D721Med (cell line): ENCODE measurements around the gene THOP1.
A peak's percentile ranks its signal among the peaks of the same experiment; 100 is the strongest.

Experiments used
- DNase-seq: peaks from one replicate; pipeline ENCODE4 v3.0.0; 2011; ENCODE audit warnings: low spot score; ENCODE audit not compliant: insufficient read length
- FAIRE-seq: peaks from 2 replicates; lab custom pipeline; 2011; peaks lifted over from hg19 to GRCh38; lab: Jason Lieb, UNC
- TF ChIP-seq, protein P1 (sequence below): IDR thresholded peaks from 2 replicates; pipeline ENCODE4 v1.5.1; 2012; ENCODE audit warnings: mild to moderate bottlenecking, control low read depth; ENCODE audit not compliant: insufficient read depth; ENCODE audit errors: missing control alignments

THOP1 gene

DNA sequence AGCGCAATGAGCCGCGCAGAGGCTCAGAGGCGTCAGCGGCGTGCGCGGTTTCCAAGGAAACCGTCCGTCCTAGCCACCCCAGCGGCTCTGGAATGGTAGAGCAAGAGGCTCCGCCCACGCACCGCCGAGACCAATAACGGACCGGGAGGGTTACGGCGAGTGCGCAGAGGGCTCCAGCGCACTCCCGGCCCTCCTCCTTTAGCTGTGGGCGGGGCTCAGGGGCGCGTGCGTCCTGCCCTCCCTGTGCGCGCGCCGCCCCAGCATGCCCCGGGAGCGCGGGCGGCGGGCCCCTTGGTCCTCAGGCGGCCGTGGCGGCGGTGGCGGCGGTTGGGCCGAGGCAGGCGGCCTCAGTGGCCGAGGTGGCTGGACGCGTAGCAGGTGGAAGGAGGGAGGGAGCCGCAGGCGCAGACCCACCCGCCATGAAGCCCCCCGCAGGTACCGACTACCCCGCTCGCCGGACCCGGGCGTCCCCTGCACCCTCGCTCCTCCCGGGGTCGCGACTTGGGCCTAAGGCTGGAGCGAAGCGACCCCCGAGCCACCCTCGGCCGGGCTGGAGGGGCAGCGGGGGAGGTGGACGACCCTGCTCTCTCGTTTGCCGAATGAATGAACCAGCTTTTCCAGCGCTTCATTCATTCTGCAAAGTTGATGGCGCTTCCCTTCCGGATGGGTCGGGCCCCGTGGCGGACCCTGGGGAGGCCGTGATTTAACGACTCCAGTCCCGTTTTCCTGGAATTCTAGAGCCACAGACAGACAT is at the start of gene THOP1:
TSS of gene THOP1 (plus strand) at position 260 of the 754 bp plus-strand sequence. CDS start at position 420, 160 bp downstream.
- no peak for FAIRE-seq

DNA sequence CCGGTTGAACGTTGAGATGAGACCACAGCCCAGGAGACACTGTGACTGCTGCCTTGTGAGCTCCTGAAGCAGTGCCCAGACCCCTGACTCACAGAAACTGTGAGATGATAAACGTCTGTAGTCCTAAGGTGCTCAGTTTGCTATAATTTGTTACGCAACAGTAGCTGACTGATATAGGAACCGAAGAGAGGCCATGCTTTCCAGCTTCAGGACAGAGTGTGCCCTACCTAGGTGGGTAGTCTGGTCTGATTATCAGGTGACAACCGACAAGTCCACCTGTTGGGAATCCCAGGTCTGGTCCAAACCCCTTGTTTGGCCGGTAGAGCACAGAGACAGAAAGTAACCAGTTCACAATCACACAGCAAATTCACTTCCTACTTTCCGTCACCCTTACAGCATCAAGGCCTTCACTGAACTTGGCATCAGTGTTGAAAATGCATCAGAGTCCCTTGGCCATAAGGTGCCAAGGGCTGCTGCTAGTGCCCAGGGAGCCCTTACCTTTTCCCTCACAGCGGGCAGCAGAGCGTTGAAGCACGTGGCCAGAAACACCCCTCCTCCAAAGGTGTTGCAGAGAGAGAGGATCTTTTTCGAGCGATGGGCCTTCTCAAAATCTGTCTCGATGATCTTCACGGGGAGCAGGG is 48.6 kb upstream of the THOP1 start:
- no peak for DNase-seq
- FAIRE-seq: no peak
- TF ChIP-seq, protein P1, sequence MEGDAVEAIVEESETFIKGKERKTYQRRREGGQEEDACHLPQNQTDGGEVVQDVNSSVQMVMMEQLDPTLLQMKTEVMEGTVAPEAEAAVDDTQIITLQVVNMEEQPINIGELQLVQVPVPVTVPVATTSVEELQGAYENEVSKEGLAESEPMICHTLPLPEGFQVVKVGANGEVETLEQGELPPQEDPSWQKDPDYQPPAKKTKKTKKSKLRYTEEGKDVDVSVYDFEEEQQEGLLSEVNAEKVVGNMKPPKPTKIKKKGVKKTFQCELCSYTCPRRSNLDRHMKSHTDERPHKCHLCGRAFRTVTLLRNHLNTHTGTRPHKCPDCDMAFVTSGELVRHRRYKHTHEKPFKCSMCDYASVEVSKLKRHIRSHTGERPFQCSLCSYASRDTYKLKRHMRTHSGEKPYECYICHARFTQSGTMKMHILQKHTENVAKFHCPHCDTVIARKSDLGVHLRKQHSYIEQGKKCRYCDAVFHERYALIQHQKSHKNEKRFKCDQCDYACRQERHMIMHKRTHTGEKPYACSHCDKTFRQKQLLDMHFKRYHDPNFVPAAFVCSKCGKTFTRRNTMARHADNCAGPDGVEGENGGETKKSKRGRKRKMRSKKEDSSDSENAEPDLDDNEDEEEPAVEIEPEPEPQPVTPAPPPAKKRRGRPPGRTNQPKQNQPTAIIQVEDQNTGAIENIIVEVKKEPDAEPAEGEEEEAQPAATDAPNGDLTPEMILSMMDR: no peak

More for the DNA sequence above, at the start of gene THOP1:
- peak; percentile 66 for DNase-seq
- TF ChIP-seq, protein P1: no peak

DNA sequence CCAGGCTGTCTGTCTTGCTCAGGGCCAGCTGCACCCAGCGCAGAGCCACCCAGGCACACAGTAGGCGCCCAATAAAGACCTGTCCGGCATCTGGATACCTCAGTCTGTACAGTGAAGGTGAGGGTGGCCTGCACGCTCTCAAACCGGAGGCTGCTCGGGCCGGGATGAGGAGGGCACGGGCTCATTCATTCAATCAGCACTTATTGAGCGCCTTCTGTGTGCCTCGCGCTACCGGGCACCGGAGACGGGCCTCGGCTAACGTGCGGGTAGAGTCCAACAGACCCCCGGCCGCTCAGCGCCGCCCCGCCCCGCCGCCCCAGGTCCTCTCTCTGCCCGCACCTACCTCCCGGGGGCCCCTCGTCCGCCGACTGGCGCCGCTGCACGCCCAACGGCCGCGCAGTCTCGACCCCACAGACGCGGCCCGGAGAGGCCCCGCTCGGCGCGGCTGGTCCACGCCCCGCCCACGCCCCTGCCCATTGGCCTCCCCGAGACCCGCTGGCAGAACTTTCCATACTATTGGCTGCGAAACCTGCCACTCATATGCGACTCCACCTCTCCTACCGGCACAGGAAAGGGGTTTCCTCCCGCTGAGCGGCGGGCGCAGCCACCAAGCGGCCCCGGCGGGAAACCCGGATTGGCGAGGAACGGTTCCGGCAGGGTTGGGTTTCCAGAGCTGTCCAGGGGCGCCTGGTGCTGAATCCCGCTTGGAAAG is 45.5 kb upstream of the THOP1 start, which contains the start of gene SLC39A3:
TSS of gene SLC39A3 (minus strand) at position 416 of the 712 bp plus-strand sequence. CDS start 2,760 bp downstream, outside the sequence.
- TF ChIP-seq, protein P1: no peak
- FAIRE-seq: no peak
- DNase-seq: peak; percentile 100

DNA sequence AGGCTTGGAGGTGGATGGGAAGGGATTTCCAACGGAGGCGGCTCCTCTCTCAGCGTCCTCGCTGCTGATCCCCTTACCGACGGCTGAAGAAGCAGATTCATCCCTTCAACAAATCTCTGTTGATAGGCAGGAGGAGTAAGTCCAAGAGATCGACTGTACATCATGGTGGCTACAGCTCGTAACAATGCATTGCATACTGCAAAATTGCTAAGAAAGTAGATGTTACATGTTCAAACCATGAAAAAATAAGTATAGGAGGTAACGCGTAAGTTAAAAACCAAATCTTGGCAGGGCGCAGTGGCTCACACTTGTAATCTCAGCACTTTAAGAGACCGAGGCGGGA is 45.0 kb upstream of the THOP1 start:
- TF ChIP-seq, protein P1: no peak
- FAIRE-seq: no peak
- DNase-seq: no peak

DNA sequence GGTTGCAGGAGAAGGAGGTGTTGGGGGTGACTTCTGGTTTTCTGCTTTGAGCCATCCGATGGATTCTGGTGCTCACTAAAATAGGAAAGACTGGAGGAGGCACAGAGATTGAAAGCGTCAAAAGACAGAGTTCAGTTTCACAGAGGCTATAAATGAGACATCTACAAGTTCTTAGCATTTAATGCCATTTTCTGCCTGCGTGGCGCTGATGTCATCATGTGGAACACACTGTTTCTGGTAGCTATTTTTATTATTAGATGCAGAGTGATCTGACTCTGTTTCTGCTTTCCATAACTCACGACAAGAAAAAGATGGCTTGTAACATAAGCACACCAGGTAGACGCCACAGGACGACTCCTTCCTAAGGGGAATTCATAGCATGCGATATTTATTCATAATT is 42.2 kb upstream of the THOP1 start:
- TF ChIP-seq, protein P1: no peak
- FAIRE-seq (no peak), DNase-seq (no peak)

DNA sequence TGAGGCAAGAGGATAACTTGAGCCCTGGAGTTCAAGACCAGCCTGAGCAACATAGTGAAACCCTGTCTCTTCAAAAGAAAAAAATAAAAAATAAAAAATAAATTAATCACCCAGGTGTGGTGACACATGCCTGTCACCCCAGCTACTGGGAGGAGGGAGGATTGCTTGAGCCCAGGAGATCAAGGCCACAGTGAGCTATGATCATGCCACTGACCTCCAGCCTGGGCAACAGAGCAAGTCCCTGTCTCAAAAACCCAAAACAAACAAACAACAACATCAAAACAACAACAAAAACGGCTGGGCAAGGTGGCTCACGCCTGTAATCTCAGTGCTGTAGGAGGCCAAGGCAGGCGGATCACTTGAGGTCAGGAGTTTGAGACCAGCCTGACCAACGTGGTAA is 41.2 kb upstream of the THOP1 start:
- TF ChIP-seq, protein P1: no peak
- no peak for DNase-seq
- FAIRE-seq: no peak
